Uterus (tissue), 2 donors: Measurements from ENCODE around the gene SLC66A1.

ENCODE experiments used
- CTCF ChIP-seq, 4 experiments: fragments of 200-600 bp in 2 of 4; fragments of 450-650 bp in 2 of 4; sonication (generic) in 2 of 4; IDR thresholded peaks; one replicate each; pipeline ENCODE4 v1.5.1; 2016 to 2019; ENCODE audit warnings: antibody characterized with exemption in 4 of 4, mild to moderate bottlenecking in 2 of 4, moderate library complexity in 1 of 4
- POLR2A ChIP-seq, 2 donors: fragments of 450-650 bp; IDR thresholded peaks; one replicate each; pipeline ENCODE4 v1.6.1; 2016; ENCODE audit warnings: antibody characterized with exemption in 2 of 2, mild to moderate bottlenecking in 1 of 2, moderate library complexity in 1 of 2

GRCh38 chr1:19272064-19272463, 40.1 kb upstream of the SLC66A1 start:
- TF ChIP-seq POLR2A (IDR thresholded peaks at IDR 0.05): no peak
- TF ChIP-seq CTCF (IDR thresholded peaks at IDR 0.05): no peak
